ENCODE measurements around the gene C11orf24.
"Not testable (repeated sequence)": the region's sequence is repeated elsewhere in the genome, so short reads cannot be mapped to it uniquely, and the experiment has no call there.

Gene C11orf24

DNA sequence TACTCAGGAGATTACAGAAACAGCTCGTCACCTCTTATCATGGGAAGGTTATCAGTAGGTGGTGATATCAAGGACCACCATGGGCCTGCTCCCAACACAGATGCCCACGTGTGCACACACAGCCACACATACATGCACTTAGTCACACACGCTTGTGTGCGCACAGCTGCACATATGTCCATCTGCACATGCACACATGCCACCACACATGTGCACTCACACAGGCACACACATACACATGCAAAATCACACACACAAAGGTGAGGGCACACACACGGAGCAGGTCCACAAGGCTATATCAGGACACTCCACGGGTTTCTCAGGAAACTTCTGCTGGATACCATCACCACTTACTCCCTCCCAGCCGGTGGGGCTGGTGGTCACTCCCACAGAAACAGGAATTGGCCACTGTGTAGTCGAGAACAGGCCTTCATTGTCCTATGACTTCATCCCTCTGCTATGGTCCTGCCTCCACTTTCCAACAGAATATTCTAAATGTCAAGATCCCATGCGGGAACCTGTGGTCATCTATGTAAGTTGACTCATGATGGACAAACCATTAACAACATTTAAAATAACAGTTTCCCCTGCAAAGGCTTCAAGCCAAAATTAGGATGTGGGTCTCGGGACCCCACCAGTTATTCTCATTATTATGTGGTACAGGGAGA, 2.2 kb downstream of the C11orf24 start:
- DNase-seq = no peak

DNA sequence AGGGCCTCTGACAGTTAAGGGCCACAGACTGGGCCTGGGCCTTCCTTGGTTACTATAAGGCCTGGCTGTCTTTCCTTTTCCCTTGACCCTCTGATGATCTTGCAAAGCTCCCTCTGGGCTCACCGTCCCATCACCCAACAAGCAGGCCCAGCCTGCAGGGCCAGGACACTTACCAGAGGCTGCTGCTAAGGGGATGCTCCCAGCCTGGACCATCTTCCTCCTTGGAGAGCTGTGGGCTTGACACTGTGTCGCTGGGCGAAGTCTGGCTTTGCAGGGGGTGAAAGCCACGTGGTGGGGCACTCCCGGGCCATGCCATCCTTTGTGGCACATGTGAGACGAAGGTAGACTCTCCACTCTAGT, 3.9 kb downstream of the C11orf24 start:
- DNase-seq = no peak

DNA sequence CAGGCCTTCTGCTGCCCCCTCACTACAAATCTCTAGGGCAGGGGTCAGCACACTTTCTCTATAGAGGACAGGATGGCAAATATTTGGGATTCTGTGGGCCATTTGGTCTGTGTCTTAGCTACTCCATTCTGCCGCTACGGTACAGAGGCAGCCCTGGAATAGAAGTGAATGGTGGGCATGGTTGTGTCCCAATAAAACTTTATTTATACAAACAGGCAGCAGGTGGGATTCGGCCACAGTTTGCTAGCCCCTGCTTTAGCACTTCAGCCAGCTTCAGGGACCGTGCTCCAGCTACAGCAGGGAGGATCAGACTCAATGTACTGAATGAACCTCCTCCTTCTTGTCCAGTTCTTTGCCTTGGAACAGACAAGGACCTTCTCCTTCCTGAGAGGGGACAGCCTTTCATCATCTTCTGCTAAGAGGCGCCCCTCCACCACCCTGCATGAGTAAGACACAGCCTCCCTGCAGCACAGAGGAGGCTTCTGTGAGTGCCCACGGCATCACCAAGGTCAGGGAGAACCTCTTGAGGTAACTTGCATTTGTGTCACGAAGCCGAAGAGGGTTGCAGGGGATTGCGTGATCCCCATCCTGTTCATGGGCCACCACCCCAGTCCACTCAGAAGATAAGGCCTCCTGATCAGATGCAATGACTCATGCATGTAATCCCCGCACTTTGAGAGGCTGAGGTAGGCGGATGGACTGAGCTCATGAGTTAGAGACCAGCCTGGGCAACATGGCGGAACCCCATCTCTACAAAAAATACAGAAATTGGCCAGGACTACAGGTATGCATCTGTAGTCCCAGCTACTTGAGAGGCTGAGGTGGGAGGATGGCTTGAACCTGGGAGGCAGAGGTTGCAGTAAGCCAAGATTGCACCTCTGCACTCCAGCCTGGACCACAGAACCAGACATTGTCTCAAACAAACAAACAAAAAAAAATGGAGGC, 4.6 kb downstream of the C11orf24 start:
- no peak for DNase-seq

DNA sequence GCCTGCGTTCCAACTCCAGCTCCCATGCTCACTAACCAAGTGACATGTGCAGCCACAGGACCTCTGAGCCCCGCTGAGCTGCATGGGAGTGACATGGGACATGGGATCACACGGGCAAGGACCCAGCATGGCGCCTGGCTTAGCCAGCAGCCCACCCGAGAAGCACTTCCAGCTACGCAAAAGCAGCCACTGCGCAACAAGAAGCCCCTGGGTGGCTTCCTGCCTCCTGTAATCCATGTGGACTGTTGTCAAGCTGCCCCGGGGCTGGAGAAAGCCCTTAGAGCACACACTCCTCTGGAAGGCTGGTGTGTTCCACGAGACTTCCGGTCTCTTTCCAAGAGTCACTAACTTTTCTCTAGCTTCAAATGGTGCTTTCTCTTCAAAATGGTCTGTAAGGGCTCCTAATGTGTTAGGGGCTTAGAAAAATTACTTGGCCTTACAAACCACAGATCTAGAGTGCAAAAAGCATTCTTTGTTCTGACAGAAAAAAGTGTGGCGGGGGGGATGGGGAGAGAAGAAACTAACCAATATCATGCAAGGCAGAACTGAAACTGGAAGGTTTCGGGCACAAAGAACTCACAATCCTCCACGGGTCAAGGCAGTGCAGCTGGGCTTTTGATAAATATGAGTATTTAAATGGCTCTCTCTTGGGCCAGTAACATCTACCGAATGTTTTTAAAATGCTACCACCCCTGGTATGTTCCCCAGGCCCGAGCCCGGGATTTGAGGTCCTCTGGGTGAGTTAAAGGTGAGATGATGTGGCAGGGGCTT, 5.5 kb downstream of the C11orf24 start:
- DNase-seq = no peak

DNA sequence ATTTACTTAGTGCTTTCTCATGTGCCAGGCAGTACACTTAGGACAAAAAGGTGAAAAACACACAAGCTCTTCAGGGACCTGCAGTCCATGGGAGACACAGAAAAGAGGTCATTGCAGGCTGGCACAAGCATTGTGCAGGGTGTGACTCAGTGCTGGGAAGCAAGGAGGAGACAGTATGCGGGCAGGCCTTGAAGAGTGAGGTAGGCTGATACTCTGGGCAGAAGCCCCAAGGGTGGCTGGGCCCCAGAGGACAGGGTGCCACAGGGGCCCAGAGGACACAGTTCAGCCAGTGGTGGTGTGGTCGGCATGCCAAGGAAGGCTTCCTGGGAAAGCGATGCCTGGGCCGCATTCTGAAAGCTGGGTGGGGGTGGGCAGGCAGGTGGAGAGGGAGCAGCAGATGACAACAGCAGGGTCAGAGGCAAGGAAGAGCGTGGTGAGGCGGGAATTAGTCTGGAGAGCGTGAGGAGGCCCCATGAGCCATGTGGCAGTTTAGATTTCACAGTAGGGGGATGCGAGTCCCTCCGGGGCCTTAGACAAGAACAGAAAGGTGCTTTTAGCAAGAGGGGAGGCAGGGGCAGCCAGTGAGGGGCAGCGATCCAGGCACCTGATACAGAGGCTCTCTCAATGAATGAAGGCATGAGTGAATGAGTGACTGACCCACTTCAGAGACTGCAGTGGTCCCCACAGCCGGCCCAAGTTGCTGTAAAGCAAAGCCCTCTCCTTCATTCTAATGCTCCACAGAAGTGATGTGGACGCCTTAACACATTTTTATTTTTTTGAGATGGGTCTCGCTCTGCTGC, 6.8 kb downstream of the C11orf24 start:
- DNase-seq = no peak

DNA sequence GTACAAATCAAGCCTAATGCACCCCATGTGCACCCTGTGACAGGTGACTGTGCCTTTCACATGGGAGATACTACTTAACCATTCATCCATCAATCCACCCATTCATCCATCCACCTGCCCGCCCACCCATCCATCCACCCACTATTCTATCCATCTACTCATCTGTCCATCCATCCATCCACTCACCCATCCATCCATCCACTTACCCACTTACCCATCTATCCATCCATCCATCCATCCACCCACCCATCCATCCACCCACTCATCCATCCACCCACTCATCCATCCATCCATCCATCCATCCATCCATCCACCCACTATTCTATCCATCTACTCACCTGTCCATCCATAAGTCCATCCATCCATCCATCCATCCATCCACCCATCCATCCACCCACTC, 7.5 kb downstream of the C11orf24 start:
- DNase-seq = no peak

DNA sequence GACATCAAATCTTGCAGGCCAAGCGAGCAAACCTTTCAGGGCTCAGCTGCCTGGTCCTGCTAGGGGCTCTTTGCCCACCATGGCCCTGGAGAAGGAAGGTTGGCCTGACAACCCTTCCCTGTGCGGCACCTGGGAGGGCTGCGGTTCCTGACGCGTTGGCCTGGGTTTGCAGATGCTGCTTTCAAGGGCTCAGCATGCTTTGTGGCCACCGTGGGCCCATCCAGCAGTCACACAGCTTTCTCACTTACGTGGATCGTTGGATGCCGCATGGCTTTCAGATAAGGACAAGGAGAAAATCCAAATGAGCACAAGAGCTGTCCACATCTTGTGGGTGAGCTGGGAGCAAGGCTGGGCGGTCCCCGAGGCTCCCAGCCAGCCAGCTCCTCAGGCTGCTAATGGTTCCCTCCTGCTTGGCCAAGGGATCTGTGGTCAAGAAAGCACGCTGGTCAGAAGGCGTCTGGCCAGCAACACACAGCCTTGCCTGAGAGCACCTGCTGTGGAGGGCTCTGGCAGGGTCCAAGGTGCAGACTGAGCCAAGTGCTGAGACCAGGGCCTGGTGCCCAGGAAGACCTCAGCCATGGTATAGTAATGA, 8.2 kb downstream of the C11orf24 start:
- DNase-seq = no peak

DNA sequence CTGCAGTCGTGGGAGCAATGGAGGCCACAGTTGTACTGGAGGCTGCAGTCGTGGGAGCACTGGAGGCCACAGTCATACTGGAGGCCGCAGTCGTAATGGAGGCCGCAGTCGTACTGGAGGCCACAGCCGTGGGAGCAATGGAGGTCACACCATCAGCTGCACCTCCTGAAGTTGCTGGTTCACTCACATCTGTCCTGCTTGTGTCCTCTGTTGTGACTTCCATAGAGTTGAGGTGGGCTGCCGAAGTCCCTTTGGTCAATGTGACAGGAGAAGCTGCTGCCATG, 9.3 kb downstream of the C11orf24 start:
- DNase-seq = no peak

DNA sequence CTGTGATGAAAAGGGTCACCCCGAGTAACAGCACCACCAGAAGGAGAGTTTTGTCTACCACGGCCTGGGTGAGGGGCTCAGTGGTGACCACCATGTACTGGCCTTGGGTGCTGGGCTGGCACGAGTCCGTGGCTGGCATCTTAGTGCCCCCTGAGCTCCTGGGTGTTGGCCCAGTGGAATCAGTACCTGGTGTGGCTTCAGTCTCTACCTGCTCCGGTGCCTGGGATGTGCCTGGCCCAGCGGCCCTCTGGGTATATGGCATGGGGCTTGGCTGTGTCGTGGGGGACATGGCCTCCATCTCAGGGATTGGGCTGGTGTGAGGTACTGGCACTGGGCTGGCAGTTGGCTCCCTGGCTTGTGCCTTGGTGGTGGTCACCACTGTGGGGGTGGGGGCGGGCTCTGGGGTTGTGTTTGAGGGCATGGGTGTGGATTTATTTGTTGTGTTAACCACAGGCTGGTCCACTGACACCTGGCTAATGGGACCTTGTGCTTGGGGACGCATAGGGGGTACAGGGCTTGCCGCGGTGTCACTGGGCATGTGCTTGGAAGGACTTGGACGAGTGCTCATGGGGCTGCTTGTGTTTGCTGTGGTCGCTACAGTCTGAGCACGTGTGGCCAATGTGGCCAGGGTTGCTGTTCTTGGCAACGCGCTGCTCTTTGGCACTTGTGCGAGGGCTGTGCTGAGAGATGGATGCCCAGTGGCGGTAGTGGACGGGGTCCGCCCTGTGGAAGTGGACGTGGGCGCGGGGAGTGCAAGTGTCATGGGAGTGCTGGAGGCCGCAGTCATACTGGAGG, 9.8 kb downstream of the C11orf24 start:
- no peak for DNase-seq

DNA sequence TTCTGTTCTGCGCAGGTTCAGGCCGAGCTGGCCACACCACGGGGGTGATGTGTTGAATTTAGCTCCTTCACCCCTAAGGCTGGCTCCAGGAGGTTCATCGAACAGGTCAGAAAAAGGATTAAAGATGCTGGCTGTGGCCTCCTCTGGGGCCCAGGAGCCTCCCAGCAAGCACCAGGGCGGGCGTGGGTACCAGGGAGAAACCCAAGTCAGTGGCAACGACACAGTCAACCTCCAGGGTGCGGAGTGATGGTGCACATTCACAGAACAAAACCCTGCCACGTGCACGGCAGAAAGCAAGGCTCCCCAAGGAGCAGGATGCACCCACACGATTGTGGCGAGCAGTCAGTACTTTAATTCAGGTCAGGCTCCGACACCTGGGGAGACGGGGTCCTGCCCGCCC, 10.8 kb downstream of the C11orf24 start:
- DNase-seq = no peak

DNA sequence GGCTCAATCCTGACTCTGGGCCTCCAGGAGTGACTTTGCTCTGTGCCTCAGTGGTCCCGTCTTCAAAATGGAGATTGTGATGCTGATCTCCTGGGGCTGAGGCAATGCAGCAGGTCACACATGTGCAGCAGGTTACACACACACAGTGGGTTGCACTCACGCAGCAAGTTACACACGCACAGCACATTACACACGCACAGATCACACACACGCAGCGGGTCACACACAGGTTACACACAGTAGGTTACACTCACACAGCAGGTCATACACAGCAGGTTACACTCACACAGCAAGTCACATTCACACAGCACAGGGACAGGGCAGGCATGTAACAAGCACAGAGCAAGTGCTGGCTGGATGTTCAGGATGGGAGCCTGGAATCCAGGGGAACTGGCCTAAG, 11.3 kb downstream of the C11orf24 start:
- no peak for DNase-seq

DNA sequence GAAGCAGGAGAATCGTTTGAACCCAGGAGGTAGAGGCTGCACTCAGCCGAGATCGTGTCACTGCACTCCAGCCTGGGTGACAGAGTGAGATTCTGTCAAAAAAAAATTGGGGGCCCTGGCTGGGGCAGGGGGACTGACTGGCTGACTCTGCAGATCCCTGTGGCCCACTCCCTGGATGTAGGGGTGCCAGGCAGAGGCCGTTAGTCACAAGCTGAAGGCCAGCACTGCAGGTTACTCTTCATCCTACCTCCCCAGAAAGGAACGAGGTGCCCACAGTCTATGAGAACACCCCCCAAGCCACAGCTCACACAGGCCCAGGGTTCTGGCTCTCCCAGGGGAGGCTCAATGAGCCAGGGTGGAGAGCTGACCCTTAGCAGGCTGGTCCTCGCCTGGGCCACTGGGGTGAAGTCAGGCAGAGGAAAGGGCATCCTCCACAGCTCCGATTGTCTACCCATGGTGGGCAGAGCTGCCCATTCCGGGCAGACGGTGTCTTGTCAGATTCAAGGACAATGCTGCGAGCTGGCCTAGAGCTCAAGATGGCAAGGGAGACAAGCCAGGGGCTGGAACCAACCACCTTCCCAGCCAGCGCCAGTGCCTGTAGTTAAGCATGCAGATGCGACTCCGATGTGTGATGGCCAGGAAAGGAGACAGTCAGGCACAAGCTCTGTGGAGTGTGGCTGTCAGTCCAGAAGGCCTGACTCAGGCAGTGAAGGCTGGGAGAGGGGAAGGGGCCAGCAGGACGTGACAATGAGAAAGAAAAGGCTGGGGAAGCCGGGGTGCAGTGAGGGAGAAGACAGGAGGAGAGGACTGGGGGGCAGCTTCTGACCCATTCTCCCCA, 12.4 kb downstream of the C11orf24 start:
- no peak for DNase-seq

DNA sequence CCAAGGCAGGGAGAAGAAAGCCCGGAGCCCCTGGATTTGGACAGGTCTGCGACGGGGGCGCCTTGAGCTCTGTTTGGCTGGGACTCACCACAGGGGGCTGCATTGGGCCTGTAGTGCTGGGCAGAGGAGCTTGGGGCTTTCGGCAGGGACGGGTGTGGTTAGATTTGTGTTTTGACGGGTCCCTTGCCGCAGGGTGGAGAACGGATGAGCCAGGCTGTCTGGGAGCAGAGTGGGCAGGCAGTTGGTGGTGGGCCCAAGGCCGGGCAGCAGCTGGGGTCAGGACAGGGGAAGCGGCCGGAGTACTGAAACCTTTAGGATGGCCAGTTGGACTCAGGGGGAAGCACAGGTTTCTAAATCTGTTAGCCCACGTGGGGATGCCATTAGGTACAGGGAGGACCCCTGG, 13.4 kb downstream of the C11orf24 start:
- DNase-seq = no peak

DNA sequence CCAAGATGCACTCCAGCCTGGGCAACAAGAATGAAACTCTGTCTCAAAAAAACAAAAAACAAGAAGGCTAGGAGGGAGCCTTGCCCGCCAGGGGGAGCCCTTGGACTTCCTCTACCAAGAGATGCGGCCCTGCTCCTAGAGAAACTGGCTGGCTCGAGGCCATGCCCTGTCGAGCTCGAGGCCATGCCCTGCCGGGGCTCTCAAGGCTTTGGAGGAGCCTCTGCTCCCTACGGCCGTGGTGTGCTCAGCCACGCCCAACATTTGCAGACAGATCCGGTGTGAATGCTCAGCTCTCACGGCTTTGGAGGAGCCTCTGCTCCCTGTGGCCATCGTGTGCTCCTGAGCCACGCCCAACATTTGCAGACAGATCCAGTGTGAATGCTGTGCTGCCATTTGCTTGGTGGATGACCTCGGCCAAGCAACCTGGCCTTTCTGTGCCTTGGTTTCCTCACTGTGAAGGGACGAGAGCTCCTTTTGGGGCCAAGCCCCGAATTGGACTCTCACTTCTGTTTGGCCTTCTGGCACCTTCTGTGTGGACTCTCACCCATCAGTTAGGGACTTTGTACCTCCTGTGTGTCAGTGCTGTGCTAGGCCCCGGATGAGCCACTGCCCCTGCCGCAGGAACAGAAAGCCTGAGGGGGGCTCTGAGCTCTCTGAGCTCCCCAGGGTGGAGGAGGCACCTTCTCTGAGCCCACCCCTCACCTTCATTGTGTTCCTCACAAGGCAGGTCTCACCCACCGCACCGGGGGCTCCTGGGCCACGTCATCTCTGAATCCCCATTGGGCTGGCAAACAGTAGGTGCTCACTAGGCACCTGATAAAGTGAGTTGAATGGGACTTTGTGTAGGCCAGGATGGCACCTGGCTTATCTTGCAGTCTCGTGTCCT, 14.1 kb downstream of the C11orf24 start:
- DNase-seq = peak; percentile 85

DNA sequence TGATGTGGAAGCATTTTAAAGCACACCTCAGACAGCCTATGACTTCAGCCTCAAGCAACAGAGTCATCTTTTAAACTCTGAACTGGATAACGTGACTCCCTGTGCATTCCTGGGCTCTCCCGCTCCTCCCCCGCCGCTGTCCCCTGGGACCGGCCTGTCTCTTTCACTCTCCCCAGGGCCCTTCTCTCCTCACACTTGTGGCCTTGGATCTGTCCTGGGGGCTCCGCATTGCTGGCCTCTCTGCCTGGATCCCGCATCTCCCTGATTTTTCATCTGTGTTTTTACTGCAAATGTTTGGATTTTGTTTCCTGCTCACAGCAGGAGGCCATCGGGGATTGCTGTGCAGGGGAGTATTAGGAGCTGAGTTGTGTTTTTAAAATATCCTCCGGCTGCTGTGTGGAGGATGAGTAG, 15.4 kb downstream of the C11orf24 start:
- DNase-seq = no peak

DNA sequence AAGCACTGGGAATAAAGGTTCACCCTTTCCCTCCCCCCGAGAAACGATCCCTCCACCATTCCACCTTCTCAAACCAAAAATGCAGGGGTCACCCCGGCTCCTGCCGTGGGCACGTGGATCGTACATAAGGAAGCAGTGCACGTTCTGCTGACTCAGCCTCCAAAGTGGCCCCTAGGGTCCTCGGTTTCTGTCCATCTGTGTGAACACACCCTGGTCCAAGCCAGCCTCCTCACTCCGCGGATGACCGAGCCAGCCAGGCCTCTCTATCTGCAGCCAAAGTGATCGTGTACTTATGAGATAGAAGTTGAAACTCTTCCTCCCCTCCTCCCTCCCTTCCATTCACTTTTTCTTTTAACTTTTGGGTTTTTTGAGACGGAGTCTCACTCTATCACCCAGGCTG, 16.2 kb downstream of the C11orf24 start:
- DNase-seq = no peak

DNA sequence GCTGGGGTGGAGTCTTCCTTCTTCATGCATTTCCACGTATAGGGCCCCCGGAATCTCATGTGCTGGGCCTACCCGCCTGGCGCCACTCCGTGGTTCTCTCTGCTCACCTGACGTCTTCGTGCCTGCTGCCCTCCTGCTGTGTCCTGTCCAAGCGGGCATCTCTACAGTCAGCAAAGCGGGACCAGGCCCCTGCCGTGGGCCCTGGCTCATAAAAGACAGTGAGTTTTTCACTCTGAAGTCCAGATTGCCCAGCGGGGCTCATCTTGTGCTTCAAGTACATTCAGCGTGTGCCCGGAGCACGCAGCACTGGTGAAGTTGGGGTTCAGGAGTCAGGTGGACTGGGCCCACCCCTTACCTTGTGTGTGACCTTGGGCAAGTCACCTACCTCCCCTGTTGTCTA, 17.4 kb downstream of the C11orf24 start:
- no peak for DNase-seq

DNA sequence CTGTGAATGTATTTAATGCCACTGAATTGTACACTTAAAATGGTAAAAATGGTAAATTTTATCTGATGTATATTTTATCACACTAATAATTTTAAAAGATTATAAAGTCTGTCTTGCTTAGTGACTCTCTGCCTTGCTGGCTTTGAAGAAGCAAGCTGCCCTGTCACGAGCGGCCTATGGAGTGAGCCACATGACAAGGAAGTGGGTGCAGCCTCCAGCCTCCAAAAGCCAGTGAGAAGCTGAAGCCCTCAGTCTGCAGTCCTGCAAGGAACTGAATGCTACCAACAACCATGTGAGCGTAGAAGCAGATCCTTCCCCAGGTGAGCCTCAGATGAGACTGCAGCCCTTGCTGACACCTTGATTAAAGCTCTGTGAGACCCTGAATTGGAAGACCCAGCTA, 20.0 kb downstream of the C11orf24 start:
- no peak for DNase-seq

DNA sequence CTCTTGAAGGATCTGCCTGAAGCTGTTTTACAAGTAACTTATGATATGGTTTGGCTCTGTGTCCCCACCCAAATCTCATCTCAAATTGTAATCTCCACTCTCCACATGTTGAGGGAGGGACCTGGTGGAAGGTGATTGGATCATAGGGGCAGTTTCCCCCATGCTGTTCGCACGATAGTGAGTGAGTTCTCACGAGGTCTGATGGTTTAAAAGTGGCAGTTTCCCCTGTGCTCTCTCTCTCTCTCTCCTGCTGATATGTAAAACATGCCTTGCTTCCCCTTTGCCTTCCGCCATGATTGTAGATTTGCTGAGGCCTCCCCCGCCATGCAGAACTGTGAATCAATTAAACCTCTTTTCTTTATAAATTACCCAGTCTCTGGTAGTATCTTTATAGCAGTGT, 26.9 kb downstream of the C11orf24 start:
- not testable (repeated sequence) for DNase-seq

DNA sequence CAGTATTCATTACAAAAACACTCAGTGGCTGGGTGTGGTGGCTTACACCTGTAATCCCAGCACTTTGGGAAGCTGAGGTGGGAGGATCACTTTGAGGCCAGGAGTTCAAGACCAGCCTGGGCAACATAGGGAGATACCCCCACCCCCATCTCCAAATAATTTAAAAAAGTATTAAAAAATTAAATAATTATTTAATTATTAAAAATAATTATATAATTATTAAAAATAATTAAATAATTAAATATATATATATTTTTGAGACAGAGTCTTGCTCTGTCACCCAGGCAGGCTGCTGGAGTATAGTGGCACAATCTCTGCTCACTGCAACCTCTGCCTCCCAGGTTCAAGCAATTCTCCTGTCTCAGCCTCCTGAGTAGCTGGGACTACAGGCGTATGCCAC, 27.9 kb downstream of the C11orf24 start:
- DNase-seq = not testable (repeated sequence)

Measured in central memory CD4-positive, alpha-beta T cell (primary cell).